Neuron (in vitro differentiated cells): ENCODE results near the gene NOC2L.

Experiments
- H2AFZ ChIP-seq: one replicate; pipeline ENCODE4 v1.6.1; 2013; ENCODE audit warnings: low read depth, mild to moderate bottlenecking, inconsistent platforms, low read length, moderate library complexity
- H3K27me3 ChIP-seq: one replicate; pipeline ENCODE4 v1.6.1; 2013; ENCODE audit warnings: low read length; ENCODE audit not compliant: insufficient read depth
- H3K36me3 ChIP-seq: one replicate; pipeline ENCODE4 v1.6.1; 2013; ENCODE audit warnings: low read length; ENCODE audit not compliant: insufficient read depth
- H3K4me1 ChIP-seq: one replicate; pipeline ENCODE4 v1.6.1; 2013; ENCODE audit warnings: low read length; ENCODE audit not compliant: insufficient read depth
- H3K4me3 ChIP-seq: 2 replicates; pipeline ENCODE4 v1.5.1; 2013; ENCODE audit warnings: mild to moderate bottlenecking, low read length, moderate library complexity
- H3K9me3 ChIP-seq: one replicate; pipeline ENCODE4 v1.6.1; 2013; ENCODE audit warnings: low read length

Gene NOC2L

DNA sequence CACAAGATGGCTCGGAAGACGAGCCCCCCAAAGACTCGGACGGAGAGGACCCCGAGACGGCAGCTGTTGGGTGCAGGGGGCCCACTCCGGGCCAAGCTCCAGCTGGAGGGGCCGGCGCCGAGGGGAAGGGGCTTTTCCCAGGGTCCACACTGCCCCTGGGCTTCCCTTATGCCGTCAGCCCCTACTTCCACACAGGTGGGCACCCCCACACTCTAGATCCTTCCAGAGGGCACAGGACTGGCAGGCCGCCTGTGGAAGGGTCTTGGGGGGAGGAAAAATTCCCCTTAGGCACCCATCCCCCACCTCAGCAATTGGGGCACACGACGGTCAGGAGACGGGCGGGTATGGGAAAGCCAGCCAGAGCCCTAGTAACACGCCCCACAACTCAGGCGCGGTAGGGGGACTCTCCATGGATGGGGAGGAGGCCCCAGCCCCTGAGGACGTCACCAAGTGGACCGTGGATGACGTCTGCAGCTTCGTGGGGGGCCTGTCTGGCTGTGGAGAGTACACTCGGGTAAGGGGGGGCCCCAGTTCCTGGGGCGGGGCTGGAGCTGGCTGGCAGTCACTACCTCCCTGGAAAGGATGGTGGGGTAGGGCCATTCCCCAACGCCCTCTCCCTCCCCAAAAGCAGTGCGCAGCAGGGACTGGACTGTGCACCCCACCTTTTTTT, 16.1 kb downstream of the NOC2L start:
- H3K4me3 ChIP-seq, result no peak overlapping the region

DNA sequence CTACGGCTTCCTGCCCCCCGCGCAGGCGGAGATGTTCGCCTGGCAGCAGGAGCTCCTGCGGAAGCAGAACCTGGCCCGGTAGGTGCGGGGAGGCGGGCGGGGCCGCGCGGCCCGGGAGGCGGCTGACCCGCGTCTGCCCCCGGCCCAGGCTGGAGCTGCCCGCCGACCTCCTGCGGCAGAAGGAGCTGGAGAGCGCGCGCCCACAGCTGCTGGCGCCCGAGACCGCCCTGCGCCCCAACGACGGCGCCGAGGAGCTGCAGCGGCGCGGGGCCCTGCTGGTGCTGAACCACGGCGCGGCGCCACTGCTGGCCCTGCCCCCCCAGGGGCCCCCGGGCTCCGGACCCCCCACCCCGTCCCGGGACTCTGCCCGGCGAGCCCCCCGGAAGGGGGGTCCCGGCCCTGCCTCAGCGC, 16.6 kb downstream of the NOC2L start:
- Histone ChIP-seq H3K36me3 (peaks cover 22% of the 10 kb centered on the region), H3K27me3 (peaks cover 49% of the 10 kb centered on the region), H3K9me3 (no peaks in the 10 kb centered on the region), H3K4me1 (peaks cover 56% of the 10 kb centered on the region), H2AFZ (no peak overlapping the region), H3K4me3 (no peak overlapping the region)

More for the DNA sequence above, 16.1 kb downstream of the NOC2L start:
- Histone ChIP-seq H3K9me3 (no peaks in the 10 kb centered on the region), H3K4me1 (peaks cover 54% of the 10 kb centered on the region), H3K36me3 (peaks cover 27% of the 10 kb centered on the region), H2AFZ (no peak overlapping the region), H3K27me3 (peaks cover 43% of the 10 kb centered on the region)

DNA sequence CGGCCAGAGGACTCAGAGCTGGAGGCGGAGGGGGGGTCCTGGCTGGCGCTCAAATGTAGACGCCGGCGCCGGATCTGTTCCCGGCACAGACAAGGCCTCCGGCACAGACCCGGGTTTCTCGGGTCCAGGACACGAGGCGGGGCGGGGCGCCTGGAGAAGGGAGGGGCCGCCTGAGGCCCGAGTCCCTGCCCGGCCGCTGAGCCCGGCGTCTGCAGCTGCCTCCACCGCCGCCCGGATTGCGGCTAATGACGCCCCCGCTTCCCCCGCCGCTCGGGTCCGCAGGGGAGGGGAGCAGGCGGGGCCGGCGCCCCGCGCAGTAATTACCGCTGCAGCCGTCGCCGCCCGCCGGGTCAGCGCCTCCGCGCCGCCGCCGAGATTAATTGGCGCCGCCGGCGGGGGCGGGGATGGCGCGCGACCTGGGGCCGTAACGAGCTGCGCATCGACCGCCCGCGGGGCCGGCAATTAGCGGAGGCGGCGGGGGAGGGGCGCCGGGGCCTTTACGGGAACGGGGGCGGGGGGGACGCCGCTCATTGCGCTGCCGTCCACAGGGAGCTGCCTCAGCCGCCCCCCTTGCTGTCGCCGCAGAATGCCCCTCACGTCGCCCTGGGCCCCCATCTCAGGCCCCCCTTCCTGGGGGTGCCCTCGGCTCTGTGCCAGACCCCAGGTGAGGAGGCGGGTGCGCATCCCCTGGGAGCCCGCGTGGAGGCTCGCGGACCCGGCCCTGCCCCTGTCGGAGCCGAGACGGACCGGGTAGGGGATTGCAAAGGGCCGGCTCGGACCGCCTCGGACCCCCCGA, 17.3 kb downstream of the NOC2L start:
- H3K4me1 ChIP-seq, result peaks cover 60% of the 10 kb centered on the region
- H3K36me3 ChIP-seq, result peaks cover 16% of the 10 kb centered on the region
- H2AFZ ChIP-seq, result no peak overlapping the region
- H3K4me3 ChIP-seq, result no peak overlapping the region
- peaks cover 52% of the 10 kb centered on the region for H3K27me3 ChIP-seq
- H3K9me3 ChIP-seq, result no peaks in the 10 kb centered on the region

DNA sequence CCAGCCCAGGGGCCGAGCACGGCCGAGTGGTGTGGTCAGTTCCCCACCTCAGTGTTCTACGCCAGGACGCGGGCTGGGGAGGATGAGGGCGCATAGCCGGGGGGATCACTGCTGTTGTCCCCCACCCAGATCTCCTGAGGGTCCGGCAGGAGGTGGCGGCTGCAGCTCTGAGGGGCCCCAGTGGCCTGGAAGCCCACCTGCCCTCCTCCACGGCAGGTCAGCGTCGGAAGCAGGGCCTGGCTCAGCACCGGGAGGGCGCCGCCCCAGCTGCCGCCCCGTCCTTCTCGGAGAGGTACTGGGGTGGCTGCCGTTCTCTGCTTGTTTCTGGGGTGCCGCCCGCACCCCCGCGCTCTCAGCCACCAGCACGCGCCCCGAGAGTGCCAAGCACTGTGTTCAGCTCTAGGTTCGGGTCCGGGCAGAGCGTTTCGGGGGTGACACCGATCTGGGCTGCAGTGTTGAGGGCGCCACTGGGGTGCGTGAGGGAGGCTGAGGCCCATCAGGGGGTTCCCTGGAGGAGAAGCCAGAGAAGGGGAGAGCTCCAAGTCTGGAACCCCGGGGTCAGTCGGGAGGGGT, 18.0 kb downstream of the NOC2L start:
- no peaks in the 10 kb centered on the region for H3K9me3 ChIP-seq
- H3K36me3 ChIP-seq, result peaks cover 12% of the 10 kb centered on the region
- H2AFZ ChIP-seq, result no peak overlapping the region
- no peak overlapping the region for H3K4me3 ChIP-seq
- peaks cover 66% of the 10 kb centered on the region for H3K4me1 ChIP-seq
- H3K27me3 ChIP-seq, result peaks cover 56% of the 10 kb centered on the region

DNA sequence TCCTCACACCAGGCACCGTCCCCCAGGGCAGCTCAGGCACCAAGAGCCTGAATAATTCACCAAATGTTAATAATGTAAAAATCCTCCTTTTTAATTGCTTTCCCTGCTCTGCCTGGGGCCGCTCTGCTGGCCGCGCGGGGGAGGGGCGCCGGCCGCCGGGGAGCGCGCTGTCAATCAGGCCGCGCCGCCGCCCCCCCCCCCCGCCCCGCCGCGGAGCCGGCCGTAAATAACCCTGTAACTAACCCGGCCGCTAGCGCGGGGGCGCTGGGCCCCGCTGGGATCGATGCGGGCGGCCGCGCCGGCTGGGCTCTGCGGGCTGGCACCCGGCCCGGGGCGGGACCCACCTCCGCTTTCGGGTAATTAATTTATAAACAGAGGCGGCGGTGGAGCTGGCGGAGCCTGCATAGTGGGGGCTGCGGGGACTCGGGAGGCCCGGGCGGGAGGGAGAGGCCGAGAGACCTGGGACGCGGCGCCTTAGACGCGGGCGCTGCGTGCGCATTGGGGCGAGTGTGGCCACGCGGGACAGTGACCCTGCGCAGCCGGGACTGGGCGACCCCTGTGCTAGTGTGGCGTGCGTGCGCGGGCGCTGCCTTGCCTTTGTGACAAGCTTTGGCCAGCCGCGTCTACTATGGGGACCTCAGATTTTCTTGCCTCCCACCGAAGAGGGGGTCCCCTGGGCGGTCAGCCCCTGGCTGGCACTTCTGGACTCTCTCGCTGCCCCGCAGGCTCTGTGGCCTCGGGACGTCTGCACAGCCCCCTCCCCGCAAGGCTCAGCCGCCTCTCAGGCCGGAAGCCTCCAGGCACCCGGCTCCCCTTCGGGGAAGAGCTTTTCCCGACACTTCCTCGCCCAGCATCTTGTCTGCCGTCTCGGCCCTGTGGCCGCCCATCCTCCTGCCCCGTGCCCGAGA, 18.7 kb downstream of the NOC2L start:
- H3K9me3 ChIP-seq, result no peaks in the 10 kb centered on the region
- peak overlapping the region; percentile 2 for H3K4me3 ChIP-seq
- H3K27me3 ChIP-seq, result peaks cover 64% of the 10 kb centered on the region
- H2AFZ ChIP-seq, result no peak overlapping the region
- peaks cover 6% of the 10 kb centered on the region for H3K36me3 ChIP-seq
- peaks cover 73% of the 10 kb centered on the region for H3K4me1 ChIP-seq

DNA sequence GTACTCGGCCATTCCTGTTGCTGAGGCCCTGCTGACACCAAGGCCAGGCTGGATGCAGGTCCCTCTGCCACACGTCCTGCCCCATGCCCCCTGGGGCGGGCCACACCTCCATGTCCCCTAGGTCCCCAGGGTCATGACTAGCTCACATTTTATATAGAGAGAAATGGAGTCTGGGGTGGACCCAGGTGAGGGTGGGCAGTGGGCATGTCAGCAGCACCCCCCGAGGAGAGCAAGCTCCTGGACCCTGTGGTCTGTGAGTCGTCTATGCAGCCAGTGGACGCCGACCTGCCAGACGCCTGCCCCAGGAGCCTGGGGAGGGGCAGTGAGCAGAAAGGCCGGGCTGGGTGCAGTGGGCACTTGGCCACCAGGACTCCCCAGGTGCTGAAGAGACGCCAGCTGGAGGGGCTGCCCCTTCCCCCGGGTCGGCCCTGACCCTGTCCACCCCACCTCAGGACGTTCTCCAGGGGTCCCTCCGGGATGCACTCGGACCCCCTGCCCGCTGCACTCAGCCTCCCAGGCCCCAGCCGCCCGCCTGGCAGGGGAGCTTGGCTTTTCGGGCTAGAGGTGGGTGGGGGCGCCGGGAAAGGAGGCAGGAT, 19.4 kb downstream of the NOC2L start:
- peaks cover 70% of the 10 kb centered on the region for H3K27me3 ChIP-seq
- no peak overlapping the region for H2AFZ ChIP-seq
- H3K36me3 ChIP-seq, result no peaks in the 10 kb centered on the region
- no peaks in the 10 kb centered on the region for H3K9me3 ChIP-seq
- peaks cover 76% of the 10 kb centered on the region for H3K4me1 ChIP-seq
- no peak overlapping the region for H3K4me3 ChIP-seq

DNA sequence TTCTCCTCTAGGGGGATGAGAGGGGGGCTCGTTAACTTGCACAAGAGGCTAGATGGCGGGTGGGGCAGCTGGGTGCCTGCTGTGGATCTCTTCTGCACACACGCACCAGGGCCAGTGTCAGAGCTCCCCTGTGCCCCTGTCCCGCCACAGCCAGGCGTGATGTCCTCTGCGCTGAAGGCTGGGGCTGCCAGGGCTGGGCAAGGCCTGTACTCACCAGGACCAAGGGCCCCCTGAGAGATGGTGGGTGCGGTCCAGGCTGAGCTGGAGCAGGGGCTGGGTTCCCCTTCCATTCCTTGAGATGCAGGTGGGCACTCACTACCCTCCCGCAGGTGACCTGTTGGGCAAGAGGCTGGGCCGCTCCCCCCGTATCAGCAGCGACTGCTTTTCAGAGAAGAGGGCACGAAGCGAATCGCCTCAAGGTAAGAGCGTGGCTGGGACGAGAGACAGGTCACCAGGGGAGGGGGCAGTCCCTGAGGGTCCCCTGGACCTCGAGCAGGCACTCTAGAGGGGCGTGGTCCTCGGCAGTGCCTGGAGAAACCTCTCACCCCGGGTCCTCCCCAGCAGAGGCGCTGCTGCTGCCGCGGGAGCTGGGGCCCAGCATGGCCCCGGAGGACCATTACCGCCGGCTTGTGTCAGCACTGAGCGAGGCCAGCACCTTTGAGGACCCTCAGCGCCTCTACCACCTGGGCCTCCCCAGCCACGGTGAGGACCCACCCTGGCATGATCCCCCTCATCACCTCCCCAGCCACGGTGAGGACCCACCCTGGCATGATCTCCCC, 20.2 kb downstream of the NOC2L start:
- H3K4me1 ChIP-seq, result peaks cover 71% of the 10 kb centered on the region
- H3K9me3 ChIP-seq, result no peaks in the 10 kb centered on the region
- no peaks in the 10 kb centered on the region for H3K36me3 ChIP-seq
- H3K27me3 ChIP-seq, result peaks cover 69% of the 10 kb centered on the region
- no peak overlapping the region for H3K4me3 ChIP-seq
- no peak overlapping the region for H2AFZ ChIP-seq

DNA sequence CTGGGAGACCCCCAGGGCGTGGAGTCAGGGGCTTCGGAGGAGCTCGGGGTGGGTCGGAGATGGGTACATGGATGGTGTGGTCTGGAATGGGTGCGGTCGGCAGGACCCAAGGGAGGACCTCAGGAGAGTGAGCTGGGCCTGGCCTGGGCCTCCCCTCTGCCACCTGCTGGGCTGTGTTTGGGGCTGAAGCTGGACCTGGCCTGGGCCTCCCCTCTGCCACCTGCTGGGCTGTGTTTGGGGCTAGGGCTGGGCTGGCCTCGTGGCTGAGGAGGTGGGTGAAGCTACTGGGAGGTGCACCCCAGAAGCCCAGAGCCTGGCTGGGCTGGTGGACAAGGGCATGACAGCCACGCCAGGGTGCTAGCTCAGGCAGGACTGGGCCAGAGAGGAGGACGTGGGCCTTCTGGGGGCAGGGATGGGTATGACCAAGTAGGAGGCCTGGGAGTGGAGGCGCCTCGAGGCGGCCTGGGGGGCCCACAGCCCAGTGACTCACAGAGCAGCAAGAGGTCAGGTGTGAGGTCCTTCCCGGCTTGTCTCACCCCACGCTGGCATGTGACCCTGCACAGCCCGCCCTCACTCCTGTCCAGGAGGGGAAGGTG, 20.9 kb downstream of the NOC2L start:
- peaks cover 65% of the 10 kb centered on the region for H3K4me1 ChIP-seq
- H3K36me3 ChIP-seq, result no peaks in the 10 kb centered on the region
- no peak overlapping the region for H2AFZ ChIP-seq
- no peaks in the 10 kb centered on the region for H3K9me3 ChIP-seq
- H3K4me3 ChIP-seq, result no peak overlapping the region
- H3K27me3 ChIP-seq, result peaks cover 69% of the 10 kb centered on the region

DNA sequence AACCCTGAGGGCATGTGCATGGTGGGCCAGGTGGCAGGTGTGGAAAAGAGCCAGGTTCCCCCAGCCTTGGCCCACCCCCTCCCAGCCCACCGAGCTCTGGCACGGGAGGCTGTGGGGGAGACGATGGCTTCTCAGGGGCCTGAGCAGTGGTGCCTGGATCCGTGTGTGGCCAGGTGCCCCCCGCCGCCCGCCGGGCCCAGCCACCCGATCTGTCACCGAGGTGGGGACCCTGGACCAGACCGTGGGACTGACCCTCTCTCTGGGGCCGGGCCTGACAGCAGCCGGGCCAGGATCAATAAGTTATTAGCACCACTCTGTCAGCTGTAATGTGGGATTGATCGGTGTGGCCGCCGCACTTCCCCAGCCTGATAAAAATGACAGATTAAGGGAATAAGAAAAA, 21.5 kb downstream of the NOC2L start:
- Histone ChIP-seq H3K4me1 (peaks cover 59% of the 10 kb centered on the region), H3K9me3 (no peaks in the 10 kb centered on the region), H3K4me3 (no peak overlapping the region), H3K36me3 (no peaks in the 10 kb centered on the region), H3K27me3 (peaks cover 69% of the 10 kb centered on the region), H2AFZ (no peak overlapping the region)

DNA sequence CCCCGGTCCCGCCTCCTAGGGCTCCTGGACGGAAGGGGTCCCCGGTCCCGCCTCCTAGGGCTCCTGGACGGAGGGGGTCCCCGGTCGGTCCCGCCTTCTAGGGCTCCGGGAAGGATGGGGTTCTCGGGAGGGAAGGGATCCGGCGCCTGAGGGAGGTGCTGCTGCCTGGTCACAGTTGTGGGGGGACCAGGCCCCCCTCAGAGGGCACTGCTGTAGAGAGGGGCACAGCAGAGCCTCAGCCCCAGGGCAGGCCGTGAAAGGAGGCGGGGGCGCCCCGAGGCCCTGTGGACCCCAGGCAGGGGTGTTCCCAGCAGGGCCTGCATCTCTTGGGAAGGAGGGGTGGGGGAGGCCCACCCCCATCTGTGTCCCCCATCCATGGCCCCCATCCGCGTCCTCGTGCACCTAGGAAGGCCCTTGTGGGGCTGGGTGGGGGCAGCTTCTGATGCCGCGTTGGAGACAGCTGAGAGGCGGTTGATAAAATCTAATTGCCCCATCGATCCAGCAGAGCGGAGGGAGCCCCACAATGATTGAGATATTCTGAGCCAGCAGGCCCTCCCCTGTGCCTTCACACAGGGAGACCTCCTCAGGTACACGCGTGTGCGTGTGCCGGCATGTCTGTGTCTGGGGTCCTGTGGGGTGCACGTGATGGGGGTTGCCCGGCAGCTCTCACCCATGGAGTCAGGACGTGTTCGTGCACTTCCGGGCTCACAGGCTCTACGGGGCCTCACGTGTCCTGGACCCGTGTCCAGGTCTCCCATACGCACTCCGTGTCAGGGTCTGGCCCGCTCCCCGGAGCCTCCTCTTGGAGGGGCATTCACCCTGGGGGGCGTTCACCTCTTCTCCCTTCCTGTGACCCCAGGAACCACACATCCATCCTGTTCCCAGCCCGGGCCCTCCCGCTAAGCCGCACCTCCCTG, 22.4 kb downstream of the NOC2L start:
- Histone ChIP-seq H3K9me3 (no peaks in the 10 kb centered on the region), H3K36me3 (no peaks in the 10 kb centered on the region), H3K4me1 (peaks cover 64% of the 10 kb centered on the region), H3K27me3 (peaks cover 78% of the 10 kb centered on the region), H3K4me3 (no peak overlapping the region), H2AFZ (no peak overlapping the region)

DNA sequence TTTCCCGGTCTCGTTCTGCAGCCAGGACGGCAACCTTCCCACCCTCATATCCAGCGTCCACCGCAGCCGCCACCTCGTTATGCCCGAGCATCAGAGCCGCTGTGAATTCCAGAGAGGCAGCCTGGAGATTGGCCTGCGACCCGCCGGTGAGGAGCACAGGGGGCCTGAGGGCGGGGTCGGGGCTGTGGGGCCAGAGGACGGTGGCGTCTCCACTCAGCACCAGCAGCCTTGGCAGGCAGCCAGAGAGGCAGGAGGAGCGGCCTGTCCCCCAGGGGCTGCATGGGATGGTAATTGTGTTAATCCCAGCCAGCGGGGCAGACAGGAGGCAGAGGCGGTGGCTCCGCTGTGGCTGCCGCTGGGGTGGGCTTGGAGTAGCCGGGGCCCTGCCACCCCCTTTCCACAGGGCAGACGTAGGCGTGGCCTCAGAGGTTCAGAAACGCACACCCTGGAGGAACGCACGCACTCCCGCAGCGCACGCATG, 23.3 kb downstream of the NOC2L start:
- no peaks in the 10 kb centered on the region for H3K36me3 ChIP-seq
- no peak overlapping the region for H2AFZ ChIP-seq
- no peaks in the 10 kb centered on the region for H3K9me3 ChIP-seq
- H3K27me3 ChIP-seq, result peaks cover 78% of the 10 kb centered on the region
- no peak overlapping the region for H3K4me3 ChIP-seq
- peaks cover 60% of the 10 kb centered on the region for H3K4me1 ChIP-seq
